Measurements from ENCODE around the gene ZEB2.

The ZEB2 gene

DNA sequence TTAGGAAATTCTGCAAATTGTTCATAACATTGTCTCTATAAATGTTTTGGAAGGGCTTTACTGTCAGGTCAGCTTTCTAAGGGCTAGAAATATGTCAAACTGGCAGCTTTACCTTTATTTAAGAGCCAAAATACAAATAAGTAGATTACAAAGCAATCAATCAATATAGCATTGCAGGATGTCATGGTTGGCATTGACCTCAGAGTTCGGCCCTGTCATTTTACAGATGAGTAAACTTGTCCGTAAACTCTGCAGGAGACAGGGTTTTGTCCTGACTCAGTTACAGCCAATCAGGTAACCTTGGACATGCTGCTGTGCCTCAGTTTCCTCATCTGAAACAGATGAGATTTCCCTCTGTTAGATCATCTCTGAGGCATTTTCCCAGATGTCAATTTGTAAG, 25.9 kb upstream of the ZEB2 start:
- Mint-ChIP-seq H3K27me3 (peaks cover 8% of the 10 kb centered on the region), H3K9me3 (no peaks in the 10 kb centered on the region), H3K27ac (no peak overlapping the region), H3K4me1 (ENCODE audit: low read depth) (peaks cover 12% of the 10 kb centered on the region), H3K4me3 (no peak overlapping the region), H3K36me3 (ENCODE audit: low read depth) (no peaks in the 10 kb centered on the region)

DNA sequence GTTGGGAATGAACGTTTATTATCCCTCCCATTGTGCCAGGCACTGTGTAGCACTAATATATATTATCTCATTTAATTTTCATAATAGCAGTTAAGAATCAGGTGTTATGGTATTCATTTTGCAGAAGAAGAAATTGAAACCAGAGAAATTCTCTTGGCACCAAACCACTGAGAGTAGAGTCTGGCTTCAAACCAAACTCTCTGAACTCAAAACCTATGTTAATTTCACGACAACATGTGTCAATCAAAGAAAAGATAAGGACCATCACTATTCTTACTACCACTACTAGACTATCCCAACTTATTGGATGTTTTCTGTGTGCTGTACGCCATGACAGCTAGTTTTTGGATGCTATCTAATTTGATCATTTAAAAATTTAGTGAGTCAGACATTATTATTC, 24.1 kb upstream of the ZEB2 start:
- Mint-ChIP-seq H3K36me3 (ENCODE audit: low read depth) (no peaks in the 10 kb centered on the region), H3K27ac (no peak overlapping the region), H3K9me3 (no peaks in the 10 kb centered on the region), H3K27me3 (peaks cover 8% of the 10 kb centered on the region), H3K4me1 (ENCODE audit: low read depth) (peaks cover 12% of the 10 kb centered on the region), H3K4me3 (no peak overlapping the region)

DNA sequence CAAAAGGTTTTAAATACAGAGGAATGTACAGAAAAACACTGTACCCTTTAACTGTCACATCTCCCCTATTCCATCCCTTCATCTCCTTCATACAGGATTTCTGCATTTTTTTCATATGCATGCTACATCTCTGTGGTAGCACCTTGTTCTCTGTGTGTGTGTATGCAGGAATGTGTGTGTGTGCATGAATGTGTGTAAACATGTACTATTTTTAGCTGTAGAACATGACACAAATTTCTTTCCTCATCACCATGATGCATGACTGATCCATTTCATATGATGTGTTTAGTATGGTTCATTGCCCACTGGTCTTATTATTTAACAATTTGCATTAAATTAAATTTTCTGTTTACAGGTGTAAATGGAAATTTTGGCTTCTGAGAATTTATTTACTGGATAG, 21.5 kb upstream of the ZEB2 start:
- no peaks in the 10 kb centered on the region for H3K36me3 Mint-ChIP-seq (ENCODE audit: low read depth)
- H3K4me1 Mint-ChIP-seq (ENCODE audit: low read depth): no peaks in the 10 kb centered on the region
- no peak overlapping the region for H3K4me3 Mint-ChIP-seq
- no peaks in the 10 kb centered on the region for H3K9me3 Mint-ChIP-seq
- no peak overlapping the region for H3K27ac Mint-ChIP-seq
- peaks cover 8% of the 10 kb centered on the region for H3K27me3 Mint-ChIP-seq

DNA sequence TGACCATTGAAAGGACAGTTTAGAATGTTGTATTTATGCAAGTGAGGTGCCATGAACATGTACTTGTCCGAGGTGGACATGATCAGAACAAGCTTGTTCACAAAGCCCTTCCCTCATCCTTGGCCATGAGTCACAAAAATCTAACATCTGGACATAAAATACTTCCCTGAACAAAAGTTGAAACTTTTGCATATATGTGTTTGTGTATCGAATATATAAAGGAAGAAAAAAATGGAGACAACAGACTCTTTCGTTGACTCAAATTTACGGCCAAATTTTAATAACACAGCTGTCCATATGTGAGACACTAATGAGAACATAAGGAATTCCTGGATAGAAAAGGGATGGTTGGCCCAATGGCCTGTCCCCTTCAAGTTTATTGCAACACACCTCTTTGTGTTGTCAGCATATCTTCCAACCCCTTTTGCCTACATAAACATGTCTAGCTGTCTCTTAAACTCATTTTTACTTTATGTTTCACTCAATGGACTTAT, 19.4 kb upstream of the ZEB2 start:
- H3K9me3 Mint-ChIP-seq: no peaks in the 10 kb centered on the region
- no peaks in the 10 kb centered on the region for H3K36me3 Mint-ChIP-seq (ENCODE audit: low read depth)
- H3K27me3 Mint-ChIP-seq: peaks cover 12% of the 10 kb centered on the region
- no peak overlapping the region for H3K27ac Mint-ChIP-seq
- no peak overlapping the region for H3K4me3 Mint-ChIP-seq
- no peaks in the 10 kb centered on the region for H3K4me1 Mint-ChIP-seq (ENCODE audit: low read depth)

DNA sequence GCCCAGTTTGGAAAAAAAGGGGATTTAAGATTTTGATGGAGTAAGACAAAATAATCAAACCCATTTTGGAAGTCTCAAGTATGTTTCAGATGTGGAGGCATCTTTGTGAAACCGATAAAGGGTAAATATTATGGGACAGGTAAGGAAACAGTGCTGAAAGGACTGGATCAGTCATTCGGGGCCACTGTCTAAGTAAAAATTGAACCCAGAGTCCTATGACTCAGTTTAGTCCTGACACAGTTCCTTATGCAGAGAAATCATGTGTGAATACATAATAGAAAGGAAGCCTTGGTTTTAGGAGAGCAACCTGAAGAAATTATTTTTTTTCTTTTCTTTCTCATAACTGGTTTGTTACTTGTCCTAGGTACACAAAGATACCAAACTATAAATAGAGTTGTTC, 15.4 kb upstream of the ZEB2 start:
- H3K27me3 Mint-ChIP-seq: peaks cover 17% of the 10 kb centered on the region
- H3K36me3 Mint-ChIP-seq (ENCODE audit: low read depth): no peaks in the 10 kb centered on the region
- H3K9me3 Mint-ChIP-seq: no peaks in the 10 kb centered on the region
- no peak overlapping the region for H3K4me3 Mint-ChIP-seq
- no peaks in the 10 kb centered on the region for H3K4me1 Mint-ChIP-seq (ENCODE audit: low read depth)
- H3K27ac Mint-ChIP-seq: no peak overlapping the region

DNA sequence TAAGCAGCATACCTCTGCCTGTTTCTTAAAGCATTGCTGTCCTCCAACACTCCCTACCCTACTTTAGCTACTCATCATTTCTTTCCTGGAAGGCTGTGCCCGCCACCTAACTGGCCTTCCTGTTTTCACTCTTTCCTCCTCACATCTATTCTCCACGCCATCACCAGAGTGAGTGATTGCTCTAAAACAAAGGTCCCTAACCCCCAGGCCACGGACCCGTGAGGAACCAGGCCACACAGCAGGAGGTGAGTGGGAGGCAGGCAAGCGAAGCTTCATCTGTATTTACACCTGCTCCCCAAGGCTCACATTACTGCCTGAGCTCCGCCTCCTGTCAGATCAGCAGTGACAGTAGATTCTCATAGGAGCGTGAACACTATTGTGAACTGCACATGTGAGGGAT, 13.3 kb upstream of the ZEB2 start:
- Mint-ChIP-seq H3K36me3 (ENCODE audit: low read depth) (no peaks in the 10 kb centered on the region), H3K27me3 (peaks cover 26% of the 10 kb centered on the region), H3K27ac (no peak overlapping the region), H3K4me1 (ENCODE audit: low read depth) (no peaks in the 10 kb centered on the region), H3K9me3 (no peaks in the 10 kb centered on the region), H3K4me3 (no peak overlapping the region)

DNA sequence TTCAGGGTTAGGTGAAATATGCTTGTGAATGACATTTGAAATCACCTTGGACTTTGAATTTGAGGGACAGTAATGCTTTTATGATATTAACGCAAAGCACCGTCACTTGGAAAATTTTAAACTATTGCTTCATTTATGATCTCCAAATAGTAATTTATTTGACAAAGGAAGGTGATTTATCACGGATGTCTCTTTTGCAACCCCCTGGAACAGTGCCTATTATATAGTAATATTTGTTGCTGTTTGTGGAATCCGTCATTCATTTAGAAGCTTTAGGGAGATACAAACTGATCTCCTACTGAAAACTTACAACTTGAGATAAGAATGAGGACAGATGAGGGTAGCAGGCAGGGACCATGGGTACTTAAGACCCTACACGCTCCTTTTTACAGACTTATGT, 10.7 kb upstream of the ZEB2 start:
- no peak overlapping the region for H3K27ac Mint-ChIP-seq
- H3K36me3 Mint-ChIP-seq (ENCODE audit: low read depth): no peaks in the 10 kb centered on the region
- peaks cover 41% of the 10 kb centered on the region for H3K27me3 Mint-ChIP-seq
- H3K4me1 Mint-ChIP-seq (ENCODE audit: low read depth): no peaks in the 10 kb centered on the region
- H3K4me3 Mint-ChIP-seq: no peak overlapping the region
- H3K9me3 Mint-ChIP-seq: no peaks in the 10 kb centered on the region

DNA sequence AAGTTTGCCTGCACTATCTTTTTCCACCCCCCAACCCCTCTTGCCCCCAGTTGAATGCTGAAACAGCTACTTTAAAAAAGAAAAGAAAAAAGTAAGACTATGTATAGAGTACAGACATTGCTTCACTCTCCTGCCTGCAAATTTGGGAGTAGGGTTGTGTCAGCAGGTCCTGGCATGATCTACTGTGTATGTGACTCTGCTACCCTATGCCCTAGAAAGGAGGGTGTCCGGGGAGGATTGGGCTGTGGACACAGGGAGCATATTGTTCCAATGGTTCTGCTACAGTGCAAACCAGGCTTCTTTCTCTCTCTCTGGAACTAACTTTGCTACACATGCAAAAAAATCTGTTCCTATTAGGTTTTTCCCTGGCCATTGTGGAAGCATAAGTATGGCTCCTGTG, 9.9 kb upstream of the ZEB2 start:
- Mint-ChIP-seq H3K4me1 (ENCODE audit: low read depth) (peaks cover under 1% of the 10 kb centered on the region), H3K4me3 (no peak overlapping the region), H3K9me3 (no peaks in the 10 kb centered on the region), H3K27ac (no peak overlapping the region), H3K27me3 (peaks cover 48% of the 10 kb centered on the region), H3K36me3 (ENCODE audit: low read depth) (no peaks in the 10 kb centered on the region)

DNA sequence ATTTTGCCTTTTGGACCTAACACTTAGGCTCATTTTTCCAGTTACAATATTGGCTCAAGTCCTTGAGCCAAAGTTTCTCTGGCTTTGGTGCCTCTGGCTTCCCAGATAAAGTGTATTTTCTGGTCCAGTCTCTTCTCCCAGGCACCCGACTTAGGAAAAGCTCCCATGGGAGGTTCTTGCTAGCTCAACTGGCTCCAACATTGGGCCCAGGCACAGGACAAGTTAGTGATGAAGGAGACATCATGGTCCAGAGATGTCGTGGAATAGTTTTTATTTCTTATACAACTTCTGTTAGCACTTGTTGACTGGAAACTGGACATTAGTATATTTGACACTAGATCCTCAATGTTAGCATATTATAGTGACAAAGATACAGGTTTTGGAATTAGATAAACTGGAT, 8.2 kb upstream of the ZEB2 start:
- Mint-ChIP-seq H3K4me1 (ENCODE audit: low read depth) (peaks cover 10% of the 10 kb centered on the region), H3K9me3 (no peaks in the 10 kb centered on the region), H3K36me3 (ENCODE audit: low read depth) (no peaks in the 10 kb centered on the region), H3K27me3 (peaks cover 51% of the 10 kb centered on the region), H3K27ac (no peak overlapping the region), H3K4me3 (no peak overlapping the region)

DNA sequence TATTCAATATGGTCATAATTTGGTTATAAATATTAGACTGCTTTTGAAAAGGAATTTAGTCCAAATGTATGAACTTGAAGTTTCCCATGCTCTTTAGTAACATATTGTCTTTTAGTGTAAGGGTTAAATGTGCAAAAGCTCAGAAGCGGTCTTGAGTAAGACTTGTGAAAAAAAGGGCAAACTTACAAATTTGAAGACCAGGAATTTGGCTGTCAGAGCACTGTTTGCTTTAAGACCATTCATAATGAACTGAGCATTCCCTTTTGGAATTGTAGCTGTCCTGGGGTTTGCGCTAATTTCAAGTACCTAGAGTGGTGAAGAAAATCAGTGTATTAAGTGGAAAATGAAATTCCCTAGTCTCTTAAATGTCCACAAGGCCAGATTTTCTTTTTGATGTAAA, 6.9 kb upstream of the ZEB2 start:
- H3K4me3 Mint-ChIP-seq: no peak overlapping the region
- H3K36me3 Mint-ChIP-seq (ENCODE audit: low read depth): no peaks in the 10 kb centered on the region
- H3K9me3 Mint-ChIP-seq: no peaks in the 10 kb centered on the region
- H3K27ac Mint-ChIP-seq: no peak overlapping the region
- peaks cover 55% of the 10 kb centered on the region for H3K27me3 Mint-ChIP-seq
- peaks cover 20% of the 10 kb centered on the region for H3K4me1 Mint-ChIP-seq (ENCODE audit: low read depth)

DNA sequence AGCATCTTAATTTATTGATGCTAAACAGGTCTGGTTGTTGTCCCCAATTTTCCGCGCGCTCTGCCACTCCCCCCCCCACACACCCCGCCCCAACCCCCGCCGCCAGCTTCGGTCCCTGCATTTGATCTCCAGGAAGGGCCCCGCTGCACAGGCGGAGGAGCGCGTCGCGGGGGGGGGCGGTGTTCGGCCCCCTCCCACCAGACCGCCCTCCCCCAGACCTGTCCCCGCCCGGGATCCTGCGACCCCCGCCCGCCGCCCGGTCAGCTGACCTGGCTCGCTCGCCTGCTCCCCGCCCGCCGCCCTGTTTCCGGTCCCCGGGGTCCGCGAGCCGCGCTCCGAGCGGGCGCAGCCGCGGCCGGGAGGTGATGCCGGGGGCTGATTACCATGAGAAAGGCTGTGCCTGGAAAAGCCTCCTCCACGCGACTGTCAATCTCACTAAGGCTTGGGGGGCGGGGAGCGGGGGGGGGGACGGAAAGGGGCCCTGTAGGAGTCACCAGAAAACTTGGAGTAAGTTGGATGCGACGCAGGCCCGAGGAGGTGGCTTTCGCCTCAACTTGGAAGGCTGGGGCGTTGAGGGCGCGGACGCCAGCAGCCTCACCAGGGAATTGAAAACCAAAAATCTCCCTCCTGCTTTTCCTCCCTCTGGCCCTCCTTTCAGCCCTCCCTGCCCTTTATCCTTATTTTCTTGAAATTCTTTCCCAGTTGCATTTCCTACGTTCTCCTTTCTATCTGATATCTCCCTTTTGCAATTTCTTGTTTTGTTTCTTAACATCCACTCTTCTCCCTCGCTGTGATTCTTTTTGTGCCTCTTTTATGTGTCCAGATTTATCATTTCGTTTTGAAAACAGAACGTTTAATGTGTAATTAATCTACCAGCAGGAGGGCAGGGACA, 4.4 kb upstream of the ZEB2 start:
- Mint-ChIP-seq H3K36me3 (ENCODE audit: low read depth) (no peaks in the 10 kb centered on the region), H3K27me3 (peaks cover 59% of the 10 kb centered on the region), H3K27ac (peak overlapping the region; percentile 7), H3K4me3 (peak overlapping the region; percentile 83), H3K4me1 (ENCODE audit: low read depth) (peaks cover 28% of the 10 kb centered on the region), H3K9me3 (no peaks in the 10 kb centered on the region)

DNA sequence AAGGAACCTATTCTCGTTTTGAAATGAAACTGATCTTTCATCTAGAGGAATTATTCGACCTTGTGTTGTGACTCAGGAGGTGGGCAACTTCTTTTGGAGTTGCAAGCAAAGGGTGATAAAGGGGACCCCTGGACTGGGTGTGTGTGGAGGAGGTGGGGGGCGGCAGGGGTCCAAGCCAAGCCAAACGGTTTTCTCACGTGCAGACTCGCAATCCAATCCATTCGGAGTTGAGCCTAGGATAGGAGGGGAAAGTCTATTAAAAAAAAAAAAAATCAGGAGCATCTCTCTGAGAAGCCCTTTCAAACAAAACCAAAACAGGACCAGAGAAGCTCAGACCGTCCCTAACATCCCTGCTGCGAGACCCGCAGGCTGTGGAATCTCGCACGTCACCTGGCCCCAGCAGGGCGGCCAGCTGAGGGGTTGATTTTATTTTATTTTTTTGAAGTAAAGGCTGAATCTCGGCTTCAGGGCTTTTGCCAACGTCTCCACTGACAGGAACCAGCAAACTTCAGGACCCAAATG, 3.7 kb upstream of the ZEB2 start:
- Mint-ChIP-seq H3K4me3 (peak overlapping the region; percentile 83), H3K36me3 (ENCODE audit: low read depth) (no peaks in the 10 kb centered on the region), H3K27ac (peak overlapping the region; percentile 63), H3K27me3 (peaks cover 59% of the 10 kb centered on the region), H3K9me3 (no peaks in the 10 kb centered on the region), H3K4me1 (ENCODE audit: low read depth) (peaks cover 28% of the 10 kb centered on the region)

DNA sequence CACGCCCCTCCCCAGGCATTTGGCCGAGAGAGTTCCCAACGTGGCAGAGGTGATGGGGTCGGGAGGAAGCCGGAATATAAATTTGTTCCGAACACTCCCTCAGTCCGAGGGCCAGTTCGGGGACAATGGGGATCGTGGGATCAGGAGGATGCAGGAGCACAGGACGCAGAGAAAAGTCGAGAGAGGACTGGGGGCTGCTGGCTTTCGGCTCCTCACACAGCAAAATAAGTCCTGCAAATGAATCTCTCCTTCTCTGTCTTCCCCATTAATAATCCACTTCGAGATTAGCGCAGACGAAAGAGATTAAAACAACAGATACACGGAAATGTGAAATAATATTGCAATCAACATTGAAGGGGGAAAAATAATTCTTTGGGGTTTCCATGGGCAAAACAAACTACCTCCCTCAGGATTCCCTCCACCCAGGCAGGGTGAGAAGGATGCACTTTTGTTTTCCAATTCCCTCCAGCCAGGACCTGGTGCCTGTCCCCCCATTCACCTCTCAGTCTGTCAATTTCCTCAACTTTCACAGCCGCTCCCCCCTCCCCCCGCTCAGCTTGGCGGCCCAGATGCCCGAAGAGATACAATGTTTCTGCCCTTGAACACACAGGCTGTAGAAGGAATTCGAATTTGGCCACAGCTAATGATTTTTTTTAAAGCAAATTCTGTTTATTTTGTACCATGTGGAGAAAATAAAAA, 3.1 kb upstream of the ZEB2 start:
- peak overlapping the region; percentile 83 for H3K4me3 Mint-ChIP-seq

DNA sequence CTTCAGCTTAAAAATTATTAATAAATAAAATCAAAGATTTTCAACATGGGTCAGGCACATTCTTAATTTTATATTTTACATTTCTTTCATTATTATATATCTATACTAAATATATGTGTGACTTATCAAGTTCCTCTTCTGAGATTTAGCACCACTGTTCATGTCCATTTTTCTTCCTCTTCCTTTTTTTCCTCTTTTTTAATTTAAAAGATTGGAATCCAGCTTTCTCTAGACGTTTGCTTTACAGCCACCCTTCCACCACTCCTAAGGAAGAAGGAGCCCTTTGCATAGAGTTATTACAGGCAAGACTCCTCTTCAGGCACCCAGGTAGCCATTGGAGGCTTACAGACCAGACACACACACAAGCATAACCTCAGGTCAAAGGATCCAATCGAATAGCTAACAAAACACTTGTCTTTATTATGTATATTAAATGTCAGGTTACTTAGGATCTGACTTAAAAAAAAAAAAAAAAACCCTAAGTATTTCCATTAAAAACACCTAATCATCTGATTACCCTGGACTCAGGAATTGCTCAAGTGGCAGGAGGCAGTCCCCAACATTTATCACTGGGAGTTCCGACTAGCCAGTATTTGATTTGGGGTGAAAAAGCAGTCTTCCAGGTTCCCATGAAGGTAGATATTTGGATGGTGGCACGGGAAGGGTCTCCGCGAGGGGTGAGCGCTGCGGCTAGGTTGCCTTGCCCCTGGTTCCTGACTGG, 2.4 kb upstream of the ZEB2 start:
- Mint-ChIP-seq H3K4me1 (ENCODE audit: low read depth) (peaks cover 28% of the 10 kb centered on the region), H3K27ac (no peak overlapping the region), H3K36me3 (ENCODE audit: low read depth) (no peaks in the 10 kb centered on the region), H3K27me3 (peaks cover 54% of the 10 kb centered on the region), H3K9me3 (no peaks in the 10 kb centered on the region), H3K4me3 (peak overlapping the region; percentile 83)

More for the DNA sequence above, 3.1 kb upstream of the ZEB2 start:
- Mint-ChIP-seq H3K27me3 (peaks cover 55% of the 10 kb centered on the region), H3K36me3 (ENCODE audit: low read depth) (no peaks in the 10 kb centered on the region), H3K9me3 (no peaks in the 10 kb centered on the region), H3K27ac (peak overlapping the region; percentile 63), H3K4me1 (ENCODE audit: low read depth) (peaks cover 28% of the 10 kb centered on the region)

DNA sequence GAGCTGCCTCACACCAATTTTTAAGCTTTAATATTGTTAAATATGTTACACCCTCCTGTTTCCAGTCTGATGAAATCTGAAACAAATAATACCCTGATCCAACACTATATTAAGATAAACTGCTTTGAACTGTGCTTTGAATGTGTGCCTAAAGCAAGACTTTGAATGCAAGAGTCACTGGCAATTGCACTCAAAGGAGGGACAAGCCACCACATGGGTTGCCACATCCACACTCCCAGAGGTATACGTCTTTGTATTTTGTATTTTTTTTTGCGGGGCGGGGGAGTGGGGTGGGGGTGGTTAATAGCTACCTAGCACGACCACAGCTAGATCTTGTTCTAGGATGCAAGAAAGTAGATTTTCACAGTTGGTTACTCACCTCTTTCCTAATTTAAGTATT, 1.8 kb upstream of the ZEB2 start:
- Mint-ChIP-seq H3K4me3 (no peak overlapping the region), H3K27me3 (peaks cover 47% of the 10 kb centered on the region), H3K27ac (no peak overlapping the region)

More for the DNA sequence above, 1.8 kb upstream of the ZEB2 start:
- Mint-ChIP-seq H3K4me1 (ENCODE audit: low read depth) (peaks cover 28% of the 10 kb centered on the region), H3K36me3 (ENCODE audit: low read depth) (peaks cover 4% of the 10 kb centered on the region), H3K9me3 (no peaks in the 10 kb centered on the region)

All from stimulated activated naive CD8-positive, alpha-beta T cell treated with anti-CD3 and anti-CD28 coated beads, Interleukin-15, Interleukin-2, amounts not matched to agents 100 ng/mL and 50 ng/mL, for 24 hours (primary cell).